Vagina (tissue), 2 donors: ENCODE data around the gene IQGAP1. TPM values are rescaled to one million over a fixed set of nuclear protein-coding genes. Genes with fewer than 3 reads are reported as not detected.

ENCODE experiments used
- DNase-seq, 2 donors: peaks; one replicate each; pipeline ENCODE4 v3.0.0-alpha.2; 2017; ENCODE audit errors: extremely low spot score in 2 of 2
- H3K27ac ChIP-seq: fragments of 200-600 bp; sonication (generic); one replicate; pipeline ENCODE4 v1.5.1; 2019
- H3K27me3 ChIP-seq: fragments of 200-600 bp; sonication (generic); one replicate; pipeline ENCODE4 v1.5.1; 2019
- H3K36me3 ChIP-seq, 2 donors: fragments of 200-600 bp; sonication (generic); one replicate each; pipeline ENCODE4 v1.5.1; 2017 to 2019
- H3K4me1 ChIP-seq: fragments of 200-600 bp; sonication (generic); one replicate; pipeline ENCODE4 v1.5.1; 2019
- H3K4me3 ChIP-seq, 2 donors: fragments of 200-600 bp; sonication (generic); 1 replicate in 1 of 2; 2 replicates in 1 of 2; pipeline ENCODE4 v1.5.1; 2016 to 2019
- H3K9me3 ChIP-seq: fragments of 200-600 bp; sonication (generic); one replicate; pipeline ENCODE4 v1.5.1; 2019
- POLR2A ChIP-seq, 2 donors: fragments of 450-650 bp; IDR thresholded peaks; one replicate each; pipeline ENCODE4 v1.6.1; 2017; ENCODE audit warnings: antibody characterized with exemption in 2 of 2, mild to moderate bottlenecking in 2 of 2, moderate library complexity in 2 of 2
- POLR2AphosphoS5 ChIP-seq, 2 donors: sonication (generic); formaldehyde crosslinking; IDR thresholded peaks; one replicate each; pipeline ENCODE4 v1.9.0; 2017; ENCODE audit warnings: antibody characterized with exemption in 2 of 2, mild to moderate bottlenecking in 2 of 2, low read depth in 1 of 2; ENCODE audit not compliant: insufficient read depth in 1 of 2
- intact Hi-C: fragments of 100-400 bp; cut with DNase I; formaldehyde crosslinking; loops from one replicate; pipeline ENCODE4 v1.15.1; 2023
- total RNA-seq: library from RNA; depleted of rRNA; stranded (reverse); fragments of >200 nt; gene quantifications from one replicate; pipeline ENCODE4 v1.2.3, GENCODE V29; 2016
- TF ChIP-seq, protein P1 (sequence below), 3 experiments: fragments of 450-650 bp in 2 of 3; fragments of 200-600 bp in 1 of 3; sonication (generic) in 1 of 3; IDR thresholded peaks; one replicate each; pipeline ENCODE4 v1.5.1; 2017 to 2019; ENCODE audit warnings: antibody characterized with exemption in 3 of 3, mild to moderate bottlenecking in 2 of 3, moderate library complexity in 2 of 3

Gene IQGAP1
- total RNA-seq, 1 donor from 2014 or later, result 261 TPM

DNA sequence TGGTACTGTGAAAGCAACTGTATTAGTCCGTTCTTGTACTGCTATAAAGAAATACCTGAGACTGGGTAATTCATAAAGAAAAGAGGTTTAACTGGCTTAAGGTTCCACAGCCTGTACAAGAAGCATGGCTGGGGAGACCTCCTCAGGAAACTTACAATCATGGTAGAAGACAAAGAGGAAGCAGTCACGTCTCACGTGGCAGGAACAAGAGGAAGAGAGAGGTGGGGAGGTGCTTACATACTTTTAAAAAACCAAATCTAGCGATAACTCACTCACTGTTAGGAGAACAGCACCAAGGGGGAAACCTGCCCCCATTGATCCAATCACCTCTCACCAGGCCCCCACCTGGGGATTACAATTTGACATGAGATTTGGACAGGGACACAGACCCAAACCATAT is 48.9 kb downstream of the IQGAP1 start:
- DNase-seq, result no peak
- H3K27ac ChIP-seq, result no peak overlapping the region
- peaks cover 24% of the 10 kb centered on the region for H3K4me1 ChIP-seq
- H3K36me3 ChIP-seq, result peaks cover 0 to 33% of the 10 kb centered on the region in 2 donors
- TF ChIP-seq POLR2AphosphoS5 (IDR thresholded peaks at IDR 0.05; ENCODE audit: insufficient read depth in 1 of 2, low read depth in 1 of 2), result no peak
- TF ChIP-seq, protein P1, sequence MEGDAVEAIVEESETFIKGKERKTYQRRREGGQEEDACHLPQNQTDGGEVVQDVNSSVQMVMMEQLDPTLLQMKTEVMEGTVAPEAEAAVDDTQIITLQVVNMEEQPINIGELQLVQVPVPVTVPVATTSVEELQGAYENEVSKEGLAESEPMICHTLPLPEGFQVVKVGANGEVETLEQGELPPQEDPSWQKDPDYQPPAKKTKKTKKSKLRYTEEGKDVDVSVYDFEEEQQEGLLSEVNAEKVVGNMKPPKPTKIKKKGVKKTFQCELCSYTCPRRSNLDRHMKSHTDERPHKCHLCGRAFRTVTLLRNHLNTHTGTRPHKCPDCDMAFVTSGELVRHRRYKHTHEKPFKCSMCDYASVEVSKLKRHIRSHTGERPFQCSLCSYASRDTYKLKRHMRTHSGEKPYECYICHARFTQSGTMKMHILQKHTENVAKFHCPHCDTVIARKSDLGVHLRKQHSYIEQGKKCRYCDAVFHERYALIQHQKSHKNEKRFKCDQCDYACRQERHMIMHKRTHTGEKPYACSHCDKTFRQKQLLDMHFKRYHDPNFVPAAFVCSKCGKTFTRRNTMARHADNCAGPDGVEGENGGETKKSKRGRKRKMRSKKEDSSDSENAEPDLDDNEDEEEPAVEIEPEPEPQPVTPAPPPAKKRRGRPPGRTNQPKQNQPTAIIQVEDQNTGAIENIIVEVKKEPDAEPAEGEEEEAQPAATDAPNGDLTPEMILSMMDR (IDR thresholded peaks at IDR 0.05), result no peak
- no peak for TF ChIP-seq POLR2A (IDR thresholded peaks at IDR 0.05)
- no peaks in the 10 kb centered on the region for H3K27me3 ChIP-seq
- no peaks in the 10 kb centered on the region for H3K9me3 ChIP-seq
- H3K4me3 ChIP-seq, result no peak overlapping the region
- intact Hi-C loops, result no loop called here

DNA sequence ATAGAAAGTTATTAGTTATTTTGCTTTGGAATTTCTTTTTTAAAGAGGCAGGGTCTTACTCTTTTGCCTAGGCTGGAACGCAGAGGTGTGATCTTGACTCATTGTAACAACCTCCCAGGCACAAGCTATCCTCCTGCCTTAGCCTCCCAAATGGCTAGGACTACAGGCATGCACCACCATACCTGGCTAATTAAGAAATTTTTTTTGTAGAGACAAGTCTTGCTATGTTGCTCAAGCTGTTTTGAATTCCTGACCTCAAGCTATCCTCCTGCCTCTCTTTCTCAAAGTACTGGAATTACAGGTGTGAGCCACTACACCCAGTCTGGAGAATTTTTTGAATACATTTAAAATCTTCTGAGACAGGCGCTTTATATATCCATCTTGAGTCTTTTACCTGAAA is 49.5 kb downstream of the IQGAP1 start:
- intact Hi-C loops, result no loop called here
- DNase-seq, result no peak
- no peak overlapping the region for H3K27ac ChIP-seq
- TF ChIP-seq POLR2AphosphoS5 (IDR thresholded peaks at IDR 0.05; ENCODE audit: insufficient read depth in 1 of 2, low read depth in 1 of 2) (no peak), POLR2A (IDR thresholded peaks at IDR 0.05) (no peak)
- TF ChIP-seq, protein P1 (IDR thresholded peaks at IDR 0.05), result no peak
- no peak overlapping the region for H3K4me3 ChIP-seq
- no peaks in the 10 kb centered on the region for H3K9me3 ChIP-seq
- peaks cover 20% of the 10 kb centered on the region for H3K4me1 ChIP-seq
- H3K27me3 ChIP-seq, result no peaks in the 10 kb centered on the region
- peaks cover 0 to 39% of the 10 kb centered on the region in 2 donors for H3K36me3 ChIP-seq

DNA sequence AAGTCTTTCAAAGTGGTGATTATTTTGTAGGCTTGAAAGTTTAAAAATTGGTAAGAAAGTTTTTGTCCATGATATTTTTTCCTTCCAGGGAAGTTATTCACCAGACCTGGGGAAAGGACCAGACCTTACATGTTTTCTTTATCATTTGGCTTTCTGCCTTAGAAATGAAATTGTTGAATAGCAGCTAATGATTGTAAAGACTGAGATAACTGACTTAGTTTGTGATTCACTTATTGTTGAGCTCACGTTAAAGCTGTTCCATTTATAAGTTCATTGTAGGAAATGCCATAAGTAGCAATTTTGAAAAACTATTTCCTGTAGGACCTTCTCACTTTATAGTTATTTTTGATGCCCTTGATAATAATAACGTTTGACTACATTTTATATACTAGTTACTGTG is 51.9 kb downstream of the IQGAP1 start:
- H3K4me1 ChIP-seq, result peaks cover 11% of the 10 kb centered on the region
- H3K4me3 ChIP-seq, result no peak overlapping the region
- TF ChIP-seq POLR2A (IDR thresholded peaks at IDR 0.05), result no peak
- TF ChIP-seq POLR2AphosphoS5 (IDR thresholded peaks at IDR 0.05; ENCODE audit: insufficient read depth in 1 of 2, low read depth in 1 of 2), result no peak
- TF ChIP-seq, protein P1 (IDR thresholded peaks at IDR 0.05), result no peak
- no peak overlapping the region for H3K27ac ChIP-seq
- no peaks in the 10 kb centered on the region for H3K9me3 ChIP-seq
- H3K27me3 ChIP-seq, result no peaks in the 10 kb centered on the region
- intact Hi-C loops, result no loop called here
- DNase-seq, result no peak
- H3K36me3 ChIP-seq, result peaks cover 0 to 45% of the 10 kb centered on the region in 2 donors

DNA sequence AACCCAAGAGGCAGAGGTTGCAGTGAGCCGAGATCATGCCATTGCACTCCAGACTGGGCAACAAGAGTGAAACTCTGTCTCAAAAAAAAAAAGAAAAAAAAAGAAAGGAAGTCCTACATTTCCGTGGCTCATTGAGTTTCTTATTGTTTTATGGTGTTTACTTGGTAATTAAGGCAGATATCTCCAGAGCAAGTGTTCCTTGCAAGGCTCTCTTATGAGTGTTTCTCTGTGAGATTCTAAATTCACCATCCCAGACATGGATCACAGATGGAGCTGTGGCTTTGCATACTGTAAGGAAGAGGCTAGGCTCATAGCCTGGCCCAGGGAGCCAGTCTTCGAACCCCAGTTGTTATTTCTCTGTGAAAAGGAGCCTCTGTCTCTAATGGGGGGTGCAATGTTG is 53.0 kb downstream of the IQGAP1 start:
- Histone ChIP-seq H3K9me3 (no peaks in the 10 kb centered on the region), H3K4me3 (no peak overlapping the region), H3K4me1 (peaks cover under 1% of the 10 kb centered on the region), H3K36me3 (peaks cover 0 to 39% of the 10 kb centered on the region in 2 donors), H3K27ac (no peak overlapping the region), H3K27me3 (no peaks in the 10 kb centered on the region)
- intact Hi-C loops, result no loop called here
- no peak for DNase-seq
- TF ChIP-seq POLR2AphosphoS5 (IDR thresholded peaks at IDR 0.05; ENCODE audit: insufficient read depth in 1 of 2, low read depth in 1 of 2) (no peak), POLR2A (IDR thresholded peaks at IDR 0.05) (no peak)
- TF ChIP-seq, protein P1 (IDR thresholded peaks at IDR 0.05), result no peak

DNA sequence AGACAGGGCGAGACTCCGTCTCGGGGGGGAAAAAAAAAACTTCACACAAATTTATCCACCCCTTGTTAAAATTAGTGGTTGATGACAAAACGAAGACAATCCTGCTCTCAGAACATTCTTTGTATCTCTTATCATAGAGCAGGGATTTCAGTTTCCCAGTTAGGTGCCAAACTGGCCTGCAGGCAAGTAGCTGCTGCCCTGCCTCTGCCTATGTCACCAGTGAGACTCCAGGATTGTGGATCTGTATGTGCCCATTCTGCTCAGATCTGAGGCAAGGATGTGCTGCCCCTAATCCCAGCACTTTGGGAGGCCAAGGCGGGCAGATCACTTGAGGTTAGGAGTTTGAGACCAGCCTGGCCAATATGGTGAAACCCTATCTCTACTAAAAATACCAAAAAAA is 54.4 kb downstream of the IQGAP1 start:
- Histone ChIP-seq H3K27me3 (no peaks in the 10 kb centered on the region), H3K4me1 (no peaks in the 10 kb centered on the region), H3K4me3 (no peak overlapping the region), H3K9me3 (no peaks in the 10 kb centered on the region), H3K27ac (no peak overlapping the region), H3K36me3 (peaks cover 0 to 39% of the 10 kb centered on the region in 2 donors)
- intact Hi-C loops, result no loop called here
- no peak for DNase-seq
- TF ChIP-seq POLR2A (IDR thresholded peaks at IDR 0.05) (no peak), POLR2AphosphoS5 (IDR thresholded peaks at IDR 0.05; ENCODE audit: insufficient read depth in 1 of 2, low read depth in 1 of 2) (no peak)
- TF ChIP-seq, protein P1 (IDR thresholded peaks at IDR 0.05), result no peak
